Astrocyte of the spinal cord (primary cell): ENCODE results near the gene BCLAF3.
A peak's percentile ranks its signal among the peaks of the same experiment; 100 is the strongest.

ENCODE experiments used
- DNase-seq: peaks from one replicate; pipeline ENCODE4 v3.0.0; 2011; ENCODE audit warnings: low read depth, low spot score
- H3K4me3 ChIP-seq: 2 replicates; pipeline ENCODE4 v1.5.1; 2011; ENCODE audit warnings: low read depth, mild to moderate bottlenecking, low read length, moderate library complexity
- CTCF ChIP-seq: IDR thresholded peaks from 2 replicates; pipeline ENCODE4 v1.5.1; 2012; ENCODE audit warnings: low read depth, mild to moderate bottlenecking, low read length, inconsistent platforms
- in situ Hi-C: cut with HindIII; loops from 2 replicates; pipeline ENCODE4 v1.10.0; 2017; ENCODE audit warnings: low sequenced_read_pairs

BCLAF3 gene

GRCh38 chrX:20026278-20026677 lies 35.4 kb upstream of the BCLAF3 start:
- H3K4me3 ChIP-seq, result no peak overlapping the region
- in situ Hi-C loops, result no loop called here
- DNase-seq, result peak; percentile 41
- TF ChIP-seq CTCF, result no peak

- TF ChIP-seq CTCF, result no peak
- no peak overlapping the region for H3K4me3 ChIP-seq
- in situ Hi-C loops, result no loop called here
- no peak for DNase-seq
Measured at GRCh38 chrX:20019672-20020365, 29.0 kb upstream of the BCLAF3 start.

GRCh38 chrX:20016616-20016945 lies 25.7 kb upstream of the BCLAF3 start:
- no peak for TF ChIP-seq CTCF
- DNase-seq, result no peak
- in situ Hi-C loops, result no loop called here
- no peak overlapping the region for H3K4me3 ChIP-seq

- no peak overlapping the region for H3K4me3 ChIP-seq
- DNase-seq, result no peak
- no peak for TF ChIP-seq CTCF
- in situ Hi-C loops, result no loop called here
Measured at GRCh38 chrX:20015945-20016615, 25.2 kb upstream of the BCLAF3 start.

- no peak for DNase-seq
- TF ChIP-seq CTCF, result no peak
- in situ Hi-C loops, result no loop called here
- H3K4me3 ChIP-seq, result no peak overlapping the region
Measured at GRCh38 chrX:20015422-20015821, 24.6 kb upstream of the BCLAF3 start.

- TF ChIP-seq CTCF, result no peak
- H3K4me3 ChIP-seq, result no peak overlapping the region
- in situ Hi-C loops, result no loop called here
- DNase-seq, result no peak
Measured at GRCh38 chrX:20011608-20012007, 20.7 kb upstream of the BCLAF3 start.
